HPDE6-E6E7 (cell line): Measurements from ENCODE around the gene ITGB6.

Experiments used
- DNase-seq: peaks from one replicate; pipeline ENCODE4 v3.0.0; 2011; ENCODE audit warnings: missing footprints; ENCODE audit errors: extremely low spot score

ITGB6 gene

GRCh38 chr2:160087854-160088745, 112.0 kb downstream of the ITGB6 start:
- no peak for DNase-seq

GRCh38 chr2:160085662-160086061, 114.4 kb downstream of the ITGB6 start:
- no peak for DNase-seq

DNA sequence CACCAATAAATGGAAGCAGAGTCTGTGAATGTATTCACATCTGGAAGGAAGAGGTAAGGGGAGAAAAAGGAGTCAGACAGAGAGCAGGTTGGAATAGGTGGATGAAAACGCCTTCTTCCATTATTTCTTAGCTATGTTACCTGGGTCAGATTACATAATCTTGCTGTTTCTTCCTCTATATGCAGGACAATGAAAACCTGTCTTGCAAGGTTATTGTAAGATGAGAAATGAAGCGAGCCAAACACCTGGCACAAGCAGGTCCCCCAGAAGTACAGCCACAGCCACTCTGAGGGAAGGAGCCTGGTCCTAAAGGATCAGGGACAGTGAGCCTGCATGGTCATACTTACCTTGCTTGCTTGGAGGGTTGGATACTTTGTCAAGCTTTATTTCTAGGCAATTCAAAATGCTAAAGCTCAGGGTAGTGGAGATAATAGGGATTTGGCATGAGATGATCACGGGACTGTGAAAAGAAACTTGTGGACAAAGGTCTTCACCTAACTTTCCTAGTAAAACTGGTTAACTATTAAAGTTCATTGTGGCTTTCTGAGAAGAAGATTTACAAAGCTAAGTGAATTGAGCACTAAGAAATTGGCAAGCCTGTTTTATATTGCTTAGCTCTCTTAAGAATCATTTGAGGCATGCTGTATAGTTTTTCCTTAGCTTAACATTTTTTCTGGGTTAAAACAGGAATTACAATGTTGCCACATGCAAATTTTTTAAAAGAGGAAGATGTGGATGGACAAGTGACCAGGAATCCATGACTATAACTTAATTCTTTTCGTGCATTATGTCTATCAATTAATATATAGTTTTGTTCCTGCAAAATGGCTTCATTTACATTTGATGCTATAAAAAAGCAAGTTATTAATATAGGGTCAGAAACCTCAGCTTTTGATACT, 121.9 kb downstream of the ITGB6 start:
- no peak for DNase-seq

GRCh38 chr2:160076914-160077313, 123.2 kb downstream of the ITGB6 start:
- DNase-seq = no peak

DNA sequence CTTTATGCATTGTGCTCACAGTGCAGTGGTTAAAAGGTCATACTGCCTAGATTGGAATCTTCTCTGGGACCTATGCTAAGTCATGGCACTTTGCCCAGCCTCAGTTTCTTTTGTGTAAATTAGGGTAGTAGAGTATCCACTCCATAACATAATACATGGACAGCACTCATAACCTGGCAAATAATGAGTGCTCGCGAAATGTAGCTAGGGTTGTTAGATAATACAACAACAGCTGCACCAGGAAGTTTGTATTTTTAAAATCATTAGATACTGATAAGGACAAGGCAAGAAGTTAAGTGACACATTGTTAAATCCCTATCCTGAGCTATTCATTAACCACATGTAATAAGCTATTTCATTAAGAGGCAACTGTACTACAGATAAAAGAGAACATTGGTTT, 123.8 kb downstream of the ITGB6 start:
- DNase-seq = no peak

DNA sequence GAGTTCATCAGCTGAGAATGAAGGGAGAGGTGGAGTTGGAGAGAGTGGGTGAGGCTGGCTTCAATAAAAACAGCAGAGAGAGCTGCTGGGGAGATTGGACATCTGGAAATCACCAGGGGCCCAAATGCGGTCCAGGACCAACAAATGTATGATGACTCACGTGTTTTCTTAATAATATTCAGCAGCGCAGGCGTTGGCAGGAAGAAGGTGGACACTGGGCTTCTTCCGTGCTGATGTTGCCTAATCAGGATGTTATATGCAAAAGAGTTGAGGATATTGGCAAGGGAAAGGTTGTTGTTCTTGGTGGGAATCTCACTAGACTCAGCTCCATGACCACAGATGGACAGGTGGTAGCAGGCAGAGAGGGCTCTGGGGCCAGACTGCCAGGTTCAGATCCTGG, 124.9 kb downstream of the ITGB6 start:
- DNase-seq = peak; percentile 54

GRCh38 chr2:160073284-160073888, 126.7 kb downstream of the ITGB6 start:
- no peak for DNase-seq

- no peak for DNase-seq
Observed at GRCh38 chr2:160068906-160069305, 131.2 kb downstream of the ITGB6 start.

DNA sequence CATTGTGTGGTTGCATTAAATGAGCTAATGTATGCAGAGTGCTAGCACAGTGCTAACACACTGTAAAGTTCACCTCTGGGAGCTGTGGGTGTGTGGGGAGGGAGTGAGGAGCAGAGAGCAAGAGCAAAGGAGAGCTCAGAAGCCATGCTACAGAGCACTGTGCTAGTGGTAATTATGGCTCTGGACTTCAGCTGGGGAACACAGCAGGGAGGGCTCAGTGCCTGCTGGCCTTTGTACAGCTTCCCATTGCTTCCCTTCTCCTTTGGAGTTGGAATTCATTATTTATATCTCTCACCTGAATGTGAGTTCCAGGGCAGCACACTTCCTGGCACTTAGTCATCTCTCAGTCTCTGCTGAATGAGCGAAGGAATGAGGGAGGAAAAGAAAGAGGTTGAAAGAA, 135.2 kb downstream of the ITGB6 start:
- no peak for DNase-seq

DNA sequence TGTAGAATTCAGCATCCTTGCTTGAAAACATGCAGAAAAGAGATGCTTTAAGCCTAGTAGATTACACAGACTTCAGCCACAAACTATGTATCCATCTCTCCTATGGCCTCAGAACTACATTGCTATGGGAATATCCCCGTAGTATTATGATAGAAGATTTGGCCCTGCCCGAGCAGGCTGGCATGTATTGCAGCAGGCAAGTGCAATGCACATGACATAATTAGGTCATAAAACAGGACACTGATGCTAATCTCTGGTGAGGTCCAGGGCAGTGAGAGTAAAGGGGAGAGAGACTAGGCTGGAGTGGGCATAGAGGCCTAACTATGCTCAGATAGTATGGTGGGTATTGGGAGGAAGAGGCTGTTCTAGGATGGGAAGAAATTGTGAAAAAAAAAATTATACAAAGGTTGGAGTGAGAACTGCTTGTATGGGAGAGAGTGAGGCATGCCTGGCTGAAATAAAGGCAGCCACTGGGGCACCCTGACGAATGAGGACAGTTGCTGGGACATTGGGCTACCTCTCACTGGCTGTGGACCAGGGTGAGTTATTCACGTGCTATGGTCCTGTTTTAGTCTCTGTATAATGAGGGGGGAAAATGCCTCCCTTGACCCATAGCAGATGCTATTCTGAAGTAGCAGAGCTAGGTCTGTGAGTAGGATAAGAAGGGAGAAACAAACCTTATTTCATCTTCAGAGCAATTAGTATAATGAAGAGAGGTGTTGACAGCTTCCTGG, 136.0 kb downstream of the ITGB6 start:
- DNase-seq = no peak

DNA sequence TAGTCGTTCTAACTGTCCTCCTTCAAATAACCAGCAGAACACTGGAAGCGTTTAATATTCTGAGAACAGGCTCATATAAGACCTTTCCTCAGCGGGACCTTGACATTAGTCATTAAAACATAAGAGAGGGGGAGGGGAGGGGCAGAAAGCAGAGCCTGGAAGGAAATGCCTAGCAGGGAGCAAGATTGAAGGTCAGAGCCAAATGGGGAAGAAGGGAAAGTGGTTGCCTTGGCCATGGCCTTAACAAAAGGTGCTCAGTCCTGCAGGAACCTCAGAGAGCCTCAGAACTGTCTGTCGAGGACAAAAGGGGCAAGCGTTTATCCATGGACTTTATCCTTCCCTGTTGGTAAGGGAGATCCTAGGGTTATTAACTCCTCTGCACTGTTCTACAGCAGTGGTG, 136.8 kb downstream of the ITGB6 start:
- no peak for DNase-seq

GRCh38 chr2:160062292-160063005, 137.6 kb downstream of the ITGB6 start, which contains the start of gene PLA2R1:
TSS of gene PLA2R1 (minus strand) at chr2:160062615. CDS start at chr2:160062403, 212 bp downstream.
- DNase-seq = no peak

GRCh38 chr2:160061944-160062291, 138.2 kb downstream of the ITGB6 start:
- no peak for DNase-seq

DNA sequence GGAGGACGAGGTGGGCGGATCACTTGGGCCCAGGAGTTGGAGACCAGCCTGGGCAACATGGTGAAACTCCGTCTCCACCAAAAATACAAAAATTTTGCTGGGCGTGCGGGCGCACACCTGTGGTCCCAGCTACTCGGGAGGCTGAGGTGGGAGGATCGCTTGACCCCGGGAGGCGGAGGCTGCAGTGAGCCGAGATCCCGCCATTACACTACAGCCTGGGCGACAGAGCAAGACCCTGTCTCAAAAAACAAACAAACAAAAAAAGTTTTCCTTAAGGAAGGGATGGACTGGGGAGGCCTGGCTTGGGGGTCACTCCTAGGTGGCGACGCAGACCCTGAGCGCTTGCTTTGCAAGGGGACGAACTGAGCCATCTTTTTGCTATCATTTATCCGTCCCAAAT, 138.5 kb downstream of the ITGB6 start:
- no peak for DNase-seq

GRCh38 chr2:160060297-160060696, 139.8 kb downstream of the ITGB6 start:
- DNase-seq = no peak

- no peak for DNase-seq
Observed at GRCh38 chr2:160057356-160057755, 142.7 kb downstream of the ITGB6 start.

DNA sequence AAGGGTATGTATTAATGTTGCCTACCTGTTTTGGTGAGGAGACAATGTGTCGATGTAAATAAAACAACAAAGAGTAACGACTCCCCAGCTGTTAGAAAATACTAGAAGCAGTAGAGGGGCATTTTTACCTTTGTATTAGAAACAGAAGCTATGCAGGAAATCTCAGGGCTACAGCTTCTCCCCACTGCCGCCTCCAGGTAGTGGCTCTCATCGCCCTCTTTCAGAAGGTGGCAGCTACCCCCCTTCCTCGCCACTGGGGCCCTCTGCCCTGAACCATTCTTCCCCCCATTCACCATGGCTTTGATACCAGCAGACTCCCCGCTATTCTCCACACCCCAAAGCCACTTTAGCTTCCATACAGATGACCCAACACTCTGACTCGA, 144.4 kb downstream of the ITGB6 start:
- DNase-seq = no peak

- no peak for DNase-seq
Observed at GRCh38 chr2:160054984-160055725, 144.9 kb downstream of the ITGB6 start.

- no peak for DNase-seq
Observed at GRCh38 chr2:160053946-160054345, 146.1 kb downstream of the ITGB6 start.

DNA sequence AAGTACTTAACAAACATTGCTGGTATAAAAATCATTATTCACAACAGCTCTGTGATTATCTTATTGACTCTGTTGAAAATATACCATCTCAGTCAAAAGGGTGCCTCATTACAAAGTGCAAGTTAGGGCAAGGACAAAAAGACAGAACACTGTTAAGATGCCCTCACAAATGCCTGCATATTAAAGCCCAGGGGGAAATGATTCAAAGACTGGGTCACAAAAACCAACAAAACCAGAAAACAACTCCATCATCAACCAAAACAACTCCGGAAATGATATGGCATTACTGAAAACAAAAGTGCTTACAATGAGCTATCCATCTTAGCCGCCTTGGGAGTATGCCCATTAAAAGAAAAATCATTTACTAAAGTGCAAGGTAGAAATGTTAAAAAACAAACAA, 147.5 kb downstream of the ITGB6 start:
- no peak for DNase-seq
